Measurements from ENCODE around the gene CDK5RAP3.
"Not testable (repeated sequence)": the region's sequence is repeated elsewhere in the genome, so short reads cannot be mapped to it uniquely, and the experiment has no call there.

The CDK5RAP3 gene

GRCh38 chr17:47975189-47975822 lies 4.4 kb downstream of the CDK5RAP3 start:
- no peak for DNase-seq (ENCODE audit: low spot score)

- no peak for DNase-seq (ENCODE audit: low spot score)
Observed at GRCh38 chr17:47975823-47976205, 4.9 kb downstream of the CDK5RAP3 start.

GRCh38 chr17:47978324-47978723 lies 7.4 kb downstream of the CDK5RAP3 start:
- DNase-seq (ENCODE audit: low spot score), result peak; percentile 56

GRCh38 chr17:47980541-47980940 lies 9.6 kb downstream of the CDK5RAP3 start:
- DNase-seq (ENCODE audit: low spot score), result no peak

- DNase-seq (ENCODE audit: low spot score), result no peak
Observed at GRCh38 chr17:47981462-47981861, 10.5 kb downstream of the CDK5RAP3 start.

GRCh38 chr17:47982091-47982617 lies 11.2 kb downstream of the CDK5RAP3 start:
- no peak for DNase-seq (ENCODE audit: low spot score)

- DNase-seq (ENCODE audit: low spot score), result no peak
Observed at GRCh38 chr17:47982645-47983390, 11.9 kb downstream of the CDK5RAP3 start.

GRCh38 chr17:47983492-47984223 lies 12.7 kb downstream of the CDK5RAP3 start:
- DNase-seq (ENCODE audit: low spot score), result no peak

GRCh38 chr17:47986520-47986919 lies 15.6 kb downstream of the CDK5RAP3 start:
- no peak for DNase-seq (ENCODE audit: low spot score)

- no peak for DNase-seq (ENCODE audit: low spot score)
Observed at GRCh38 chr17:47987240-47987835, 16.4 kb downstream of the CDK5RAP3 start.

GRCh38 chr17:47988445-47988844 lies 17.5 kb downstream of the CDK5RAP3 start:
- not testable (repeated sequence) for DNase-seq (ENCODE audit: low spot score)

- no peak for DNase-seq (ENCODE audit: low spot score)
Observed at GRCh38 chr17:47989159-47989558, 18.2 kb downstream of the CDK5RAP3 start.

- no peak for DNase-seq (ENCODE audit: low spot score)
Observed at GRCh38 chr17:47989700-47990099, 18.8 kb downstream of the CDK5RAP3 start.

GRCh38 chr17:47990962-47991731 lies 20.2 kb downstream of the CDK5RAP3 start:
- no peak for DNase-seq (ENCODE audit: low spot score)

- DNase-seq (ENCODE audit: low spot score), result no peak
Observed at GRCh38 chr17:47992216-47992615, 21.3 kb downstream of the CDK5RAP3 start.

GRCh38 chr17:47993031-47993564 lies 22.2 kb downstream of the CDK5RAP3 start:
- DNase-seq (ENCODE audit: low spot score), result no peak

- DNase-seq (ENCODE audit: low spot score), result no peak
Observed at GRCh38 chr17:47993964-47994363, 23.1 kb downstream of the CDK5RAP3 start.

GRCh38 chr17:47994724-47995123 lies 23.8 kb downstream of the CDK5RAP3 start:
- DNase-seq (ENCODE audit: low spot score), result no peak

GRCh38 chr17:47995241-47995935 lies 24.5 kb downstream of the CDK5RAP3 start:
- no peak for DNase-seq (ENCODE audit: low spot score)

GRCh38 chr17:47996201-47996600 lies 25.3 kb downstream of the CDK5RAP3 start:
- DNase-seq (ENCODE audit: low spot score), result no peak

- DNase-seq (ENCODE audit: low spot score), result no peak
Observed at GRCh38 chr17:47997586-47997985, 26.7 kb downstream of the CDK5RAP3 start.
